Germinal center (tissue), 1 donor: Measurements from ENCODE around the gene MEGF11.
A peak's percentile ranks its signal among the peaks of the same experiment; 100 is the strongest.
"Not testable (repeated sequence)": the region's sequence is repeated elsewhere in the genome, so short reads cannot be mapped to it uniquely, and the experiment has no call there.

Experiments
- DNase-seq: peaks from one replicate; pipeline ENCODE4 v3.0.0; 2012; ENCODE audit warnings: mixed read lengths, low spot score

Gene MEGF11

GRCh38 chr15:66001717-66002426 is 251.7 kb downstream of the MEGF11 start:
- DNase-seq = no peak

- no peak for DNase-seq
Measured at GRCh38 chr15:66001042-66001441, 252.5 kb downstream of the MEGF11 start.

GRCh38 chr15:65998486-65998885 is 255.1 kb downstream of the MEGF11 start:
- no peak for DNase-seq

GRCh38 chr15:65996901-65997300 is 256.6 kb downstream of the MEGF11 start:
- no peak for DNase-seq

- DNase-seq = no peak
Measured at GRCh38 chr15:65994832-65995231, 258.7 kb downstream of the MEGF11 start.

GRCh38 chr15:65993762-65994161 is 259.8 kb downstream of the MEGF11 start:
- no peak for DNase-seq

- DNase-seq = no peak
Measured at GRCh38 chr15:65993236-65993635, 260.3 kb downstream of the MEGF11 start.

- DNase-seq = no peak
Measured at GRCh38 chr15:65991721-65992483, 261.6 kb downstream of the MEGF11 start.

- no peak for DNase-seq
Measured at GRCh38 chr15:65990298-65990981, 263.1 kb downstream of the MEGF11 start.

- no peak for DNase-seq
Measured at GRCh38 chr15:65987100-65987499, 266.4 kb downstream of the MEGF11 start.

- no peak for DNase-seq
Measured at GRCh38 chr15:65986416-65986815, 267.1 kb downstream of the MEGF11 start.

GRCh38 chr15:65985387-65985786 is 268.2 kb downstream of the MEGF11 start:
- DNase-seq = no peak

- no peak for DNase-seq
Measured at GRCh38 chr15:65982627-65983322, 270.8 kb downstream of the MEGF11 start.

GRCh38 chr15:65981837-65982626 is 271.5 kb downstream of the MEGF11 start:
- DNase-seq = peak; percentile 90

- DNase-seq = peak; percentile 55
Measured at GRCh38 chr15:65980824-65981456, 272.6 kb downstream of the MEGF11 start.

GRCh38 chr15:65979837-65980236 is 273.7 kb downstream of the MEGF11 start:
- DNase-seq = no peak

- DNase-seq = peak; percentile 27
Measured at GRCh38 chr15:65979316-65979715, 274.2 kb downstream of the MEGF11 start.

GRCh38 chr15:65978110-65978509 is 275.4 kb downstream of the MEGF11 start:
- no peak for DNase-seq

- not testable (repeated sequence) for DNase-seq
Measured at GRCh38 chr15:65976196-65976595, 277.4 kb downstream of the MEGF11 start.

GRCh38 chr15:65971741-65971995 is 281.9 kb downstream of the MEGF11 start:
- DNase-seq = no peak
